GM19023 (cell line): ENCODE measurements around the gene KLRD1.
A peak's percentile ranks its signal among the peaks of the same experiment; 100 is the strongest.
"Not testable (repeated sequence)": the region's sequence is repeated elsewhere in the genome, so short reads cannot be mapped to it uniquely, and the experiment has no call there.

ENCODE experiments used
- ATAC-seq: cut with Tn5 transposase; IDR thresholded peaks from one replicate; pipeline ENCODE4 v1.9.1; 2021; ENCODE audit warnings: mild to moderate bottlenecking, moderate library complexity; ENCODE audit not compliant: unreplicated experiment

Gene KLRD1

DNA sequence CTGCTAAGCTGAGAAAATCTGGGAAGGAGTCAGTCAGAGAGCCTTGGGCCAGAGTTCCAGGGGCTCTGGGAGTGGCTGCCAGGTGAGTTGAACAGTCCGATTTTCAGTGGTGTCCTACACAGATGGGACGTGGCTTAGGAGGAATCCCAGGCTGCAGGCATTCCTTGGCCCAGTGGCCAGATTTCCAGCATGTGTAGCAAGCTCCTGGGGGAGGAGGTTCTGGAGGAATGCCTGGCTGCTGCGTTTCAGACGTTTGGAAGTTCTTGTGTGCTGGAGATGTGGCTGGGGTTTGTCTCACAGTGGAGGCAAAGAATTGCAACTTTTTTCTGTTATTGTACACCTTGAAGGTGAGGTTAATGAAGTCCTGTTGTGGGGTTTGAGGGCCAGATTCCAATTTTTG is 28.5 kb downstream of the KLRD1 start:
- not testable (repeated sequence) for ATAC-seq

DNA sequence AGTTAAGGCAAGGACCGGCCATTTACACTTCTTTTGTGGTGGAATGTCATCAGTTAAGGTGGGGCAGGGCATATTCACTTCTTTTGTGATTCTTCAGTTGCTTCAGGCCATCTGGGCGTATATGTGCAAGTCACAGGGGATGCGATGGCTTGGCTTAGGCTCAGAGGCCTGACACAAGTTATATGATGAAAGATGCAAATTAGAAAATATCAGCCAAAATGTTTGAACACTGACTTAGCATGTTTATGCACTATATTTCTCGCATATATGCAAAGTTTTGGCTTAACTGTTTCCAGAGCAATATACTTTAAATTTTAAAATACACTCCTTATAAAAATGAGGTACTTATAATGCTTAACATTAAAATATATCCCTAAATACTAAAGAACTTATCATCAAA is 30.8 kb downstream of the KLRD1 start:
- not testable (repeated sequence) for ATAC-seq

DNA sequence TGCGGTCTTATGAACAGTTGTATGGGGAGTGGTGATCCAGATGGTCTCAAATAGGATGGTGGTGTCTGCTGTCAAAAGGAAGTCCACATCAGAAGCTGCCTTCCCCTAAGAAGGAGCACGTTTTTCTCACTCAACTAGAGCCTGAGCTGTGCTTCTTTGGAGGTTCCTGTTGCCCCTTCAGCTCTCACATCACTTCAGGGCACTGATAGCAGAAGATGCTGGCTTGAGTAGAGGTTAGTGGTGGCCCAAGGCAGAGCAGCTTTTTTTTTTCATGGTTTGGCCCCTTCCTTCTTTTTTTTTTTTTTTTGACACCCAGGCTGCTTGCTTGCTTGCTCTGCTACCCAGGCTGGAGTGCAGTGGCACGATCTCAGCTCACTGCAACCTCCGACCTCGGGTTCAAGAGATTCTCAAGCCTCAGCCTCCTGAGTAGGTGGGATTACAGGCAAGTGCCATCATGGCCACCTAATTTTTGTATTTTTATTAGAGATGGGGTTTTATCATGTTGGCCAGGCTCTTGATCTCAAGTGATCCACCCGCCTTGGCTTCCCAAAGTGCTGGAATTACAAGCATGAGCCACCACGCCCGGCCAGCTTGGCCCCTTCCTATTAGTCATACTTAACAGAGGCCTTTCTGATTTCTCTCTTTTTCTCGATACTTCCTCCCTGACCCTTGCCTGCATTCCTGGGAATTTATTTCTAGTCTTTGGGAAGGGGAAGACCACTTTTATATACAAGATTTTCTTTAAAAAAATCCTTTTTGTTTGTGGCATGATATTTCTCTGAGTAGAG is 31.6 kb downstream of the KLRD1 start:
- ATAC-seq: no peak

DNA sequence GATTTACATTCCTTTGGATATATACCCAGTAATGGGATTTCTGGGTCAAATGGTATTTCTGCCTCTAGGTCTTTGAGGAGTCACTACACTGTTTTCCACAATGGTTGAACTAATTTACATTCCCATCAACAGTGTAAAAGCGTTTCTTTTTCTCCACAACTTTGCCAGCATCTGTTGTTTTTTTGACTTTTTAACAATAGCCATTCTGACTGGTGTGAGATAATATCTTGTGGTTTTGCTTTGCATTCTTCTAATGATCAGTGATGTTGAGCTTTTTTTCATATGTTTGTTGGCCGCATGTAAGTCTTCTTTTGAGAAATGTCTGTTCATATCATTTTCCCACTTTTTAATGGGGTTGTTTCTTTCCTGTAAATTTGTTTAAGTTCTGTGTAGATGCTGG is 33.3 kb downstream of the KLRD1 start:
- ATAC-seq: not testable (repeated sequence)

DNA sequence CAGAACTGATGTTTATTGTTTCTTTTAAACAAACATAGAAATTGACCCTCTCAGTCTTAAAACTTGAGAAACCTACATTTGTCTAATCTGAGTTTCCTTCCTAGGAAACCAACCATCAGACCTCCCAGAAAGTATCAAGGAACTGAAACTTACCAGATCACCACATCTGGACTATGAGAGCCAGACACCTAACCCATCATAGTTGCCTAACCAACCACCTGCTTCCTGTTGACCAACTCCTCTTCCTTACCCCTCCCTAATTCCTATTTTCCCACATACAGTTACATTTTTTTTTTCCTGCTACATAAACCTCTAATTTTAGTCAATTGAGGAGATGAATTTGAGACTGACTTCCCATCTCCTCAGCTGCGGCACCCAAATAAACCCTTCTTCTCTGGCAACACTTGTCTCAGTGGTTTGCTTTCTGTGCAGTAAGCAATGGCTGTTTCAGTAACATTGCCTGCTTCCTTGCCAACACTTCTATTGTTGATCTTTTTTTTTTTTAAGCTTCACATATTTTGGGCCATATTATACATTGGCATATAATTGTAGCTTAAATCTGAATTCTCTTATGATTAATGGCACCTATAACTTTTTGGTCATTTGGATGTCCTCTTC is 34.3 kb downstream of the KLRD1 start:
- no peak for ATAC-seq

DNA sequence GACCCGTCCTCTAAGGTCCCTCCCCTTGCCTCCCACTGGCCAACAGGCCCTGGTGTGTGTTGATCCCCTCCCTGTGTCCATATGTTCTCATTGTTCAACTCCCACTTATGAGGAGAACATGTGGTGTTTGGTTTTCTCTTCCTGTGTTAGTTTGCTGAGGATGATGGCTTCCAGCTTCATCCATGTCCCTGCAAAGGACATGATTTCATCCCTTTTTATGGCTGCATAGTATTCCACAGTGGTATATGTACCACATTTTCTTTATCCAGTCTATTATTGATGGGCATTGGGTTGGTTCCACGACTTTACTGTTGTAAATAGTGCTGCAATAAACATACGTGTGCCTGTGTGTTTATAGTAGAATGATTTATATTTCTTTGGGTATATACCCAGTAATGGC is 43.8 kb downstream of the KLRD1 start:
- not testable (repeated sequence) for ATAC-seq

DNA sequence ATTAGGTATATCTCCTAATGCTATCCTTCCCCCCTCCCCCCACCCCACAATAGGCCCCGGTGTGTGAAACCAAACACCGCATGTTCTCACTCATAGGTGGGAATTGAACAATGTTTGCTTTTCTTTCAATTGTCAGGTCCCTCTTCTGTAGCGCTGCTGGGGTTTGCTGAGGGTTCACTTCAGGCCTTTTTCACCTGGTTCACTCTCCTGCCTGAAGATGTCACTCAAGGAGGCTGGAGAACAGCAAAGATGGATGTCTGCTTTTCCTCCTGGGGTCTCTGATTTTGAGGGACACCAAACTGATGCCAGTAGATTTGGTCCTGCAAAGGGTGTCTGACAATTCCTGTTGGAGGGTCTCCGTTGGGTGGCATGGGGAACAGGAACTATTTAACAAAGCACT is 46.4 kb downstream of the KLRD1 start:
- no peak for ATAC-seq

DNA sequence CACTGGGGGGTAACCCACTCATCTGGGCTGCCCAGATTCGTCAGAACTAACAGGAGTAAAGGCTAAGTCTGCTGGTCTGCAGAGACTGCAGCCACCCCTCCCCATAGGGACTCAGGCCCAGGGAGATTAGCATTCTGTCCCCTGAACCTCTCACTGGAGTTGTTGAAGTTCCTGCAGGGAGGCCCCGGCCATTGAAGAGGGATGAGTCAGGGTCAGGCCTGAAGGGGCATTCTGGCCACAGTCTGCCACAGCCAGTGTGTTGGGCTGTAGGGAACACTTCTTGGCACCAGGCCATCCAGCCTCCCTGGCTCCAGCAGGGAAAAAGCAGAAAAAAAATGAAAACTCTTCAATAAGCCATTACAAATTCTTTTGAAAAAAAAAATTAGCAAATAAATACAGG is 46.8 kb downstream of the KLRD1 start:
- ATAC-seq: no peak

DNA sequence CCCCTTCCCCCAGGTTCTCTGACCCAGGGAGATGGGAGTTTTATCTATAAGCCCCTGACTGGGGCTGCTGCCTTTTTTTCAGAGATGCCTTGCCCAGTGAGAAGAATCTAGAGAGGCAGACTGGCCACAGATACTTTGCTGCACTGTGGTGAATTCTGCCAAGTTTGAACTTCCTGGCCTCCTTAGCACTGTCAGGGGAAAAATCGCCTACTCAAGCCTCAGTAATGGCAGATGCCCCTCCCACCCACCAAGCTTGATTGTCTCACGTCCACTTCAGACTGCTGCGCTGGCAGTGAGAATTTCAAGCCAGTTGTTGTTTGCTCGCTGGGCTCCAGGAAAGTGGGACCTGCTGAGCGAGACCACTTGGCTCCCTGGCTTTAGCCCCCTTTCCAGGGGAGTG is 50.5 kb downstream of the KLRD1 start:
- ATAC-seq: no peak

DNA sequence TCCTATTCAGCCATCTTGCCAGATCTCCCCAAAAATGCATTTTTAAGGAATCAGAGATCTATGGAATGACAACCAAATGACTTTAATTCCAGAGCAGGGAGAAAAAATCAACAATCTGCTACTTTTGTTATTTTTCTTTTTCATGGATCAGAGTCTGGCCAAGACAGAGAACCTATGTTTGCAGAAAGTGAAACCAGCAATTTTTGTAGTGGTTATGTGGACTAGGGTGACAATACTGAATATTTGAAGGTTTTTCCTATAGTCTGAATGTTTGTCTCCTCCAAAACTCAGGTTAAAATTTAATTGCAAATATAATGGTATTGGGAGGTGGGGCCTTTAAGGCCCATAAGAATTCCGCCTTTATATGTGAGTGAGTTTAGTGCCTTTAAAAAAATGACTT is 51.3 kb downstream of the KLRD1 start:
- no peak for ATAC-seq

DNA sequence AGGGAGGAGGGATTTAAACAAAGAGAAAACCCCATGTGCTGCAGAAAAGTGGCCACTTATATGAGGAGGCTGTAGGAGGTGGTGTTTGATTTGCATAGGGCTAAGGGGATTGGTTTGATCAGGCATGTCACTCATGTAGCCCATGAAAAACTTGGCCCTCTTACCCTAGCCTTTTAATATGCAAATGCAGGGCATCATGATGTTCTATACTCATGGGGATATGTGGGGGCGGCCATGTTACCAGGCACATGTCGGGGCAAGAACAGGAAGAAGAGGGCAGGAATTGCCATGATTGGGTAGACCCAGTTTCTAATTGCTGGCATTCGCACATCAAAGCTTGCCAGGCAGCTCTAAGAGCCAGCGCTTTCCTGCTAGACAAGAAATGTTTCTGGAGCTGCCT is 53.4 kb downstream of the KLRD1 start:
- ATAC-seq: no peak

DNA sequence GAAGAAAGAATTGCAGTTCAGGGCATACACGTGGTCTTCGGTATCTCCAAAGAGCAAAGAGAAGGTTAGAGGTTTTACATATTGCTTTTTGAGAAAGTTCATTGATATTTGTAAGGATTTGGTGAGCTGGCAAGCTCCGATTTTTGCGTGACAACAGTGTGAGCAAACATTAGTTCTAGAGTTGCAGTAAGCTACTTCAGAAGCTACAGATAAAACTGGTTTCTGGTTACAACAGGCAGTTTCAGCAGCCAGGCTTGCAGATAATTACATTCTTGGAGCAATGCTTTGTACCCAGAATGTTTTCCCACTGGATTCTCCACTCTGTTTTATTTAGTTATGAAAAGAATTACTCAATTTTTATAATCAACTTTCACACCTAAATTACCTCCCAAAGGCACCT is 54.0 kb downstream of the KLRD1 start:
- no peak for ATAC-seq

DNA sequence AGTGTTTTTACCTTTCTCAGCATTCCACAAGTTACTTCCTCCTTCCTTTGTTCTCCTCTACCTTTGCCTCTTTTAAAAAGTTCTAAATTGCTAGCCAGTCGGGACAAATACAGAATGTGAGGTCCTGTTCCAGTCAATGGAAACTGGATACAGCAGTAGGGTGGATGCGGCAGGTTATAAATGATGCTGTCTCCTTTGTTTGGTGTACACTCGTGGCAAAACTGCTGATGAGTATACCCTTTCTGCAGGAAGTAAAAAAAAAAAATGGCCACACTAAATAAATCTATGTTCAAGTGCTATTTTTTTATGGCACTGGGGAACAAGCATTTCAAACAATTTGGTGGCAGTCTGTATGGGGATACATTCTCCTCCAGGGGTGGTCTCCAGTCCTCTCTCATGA is 54.7 kb downstream of the KLRD1 start:
- ATAC-seq: no peak

DNA sequence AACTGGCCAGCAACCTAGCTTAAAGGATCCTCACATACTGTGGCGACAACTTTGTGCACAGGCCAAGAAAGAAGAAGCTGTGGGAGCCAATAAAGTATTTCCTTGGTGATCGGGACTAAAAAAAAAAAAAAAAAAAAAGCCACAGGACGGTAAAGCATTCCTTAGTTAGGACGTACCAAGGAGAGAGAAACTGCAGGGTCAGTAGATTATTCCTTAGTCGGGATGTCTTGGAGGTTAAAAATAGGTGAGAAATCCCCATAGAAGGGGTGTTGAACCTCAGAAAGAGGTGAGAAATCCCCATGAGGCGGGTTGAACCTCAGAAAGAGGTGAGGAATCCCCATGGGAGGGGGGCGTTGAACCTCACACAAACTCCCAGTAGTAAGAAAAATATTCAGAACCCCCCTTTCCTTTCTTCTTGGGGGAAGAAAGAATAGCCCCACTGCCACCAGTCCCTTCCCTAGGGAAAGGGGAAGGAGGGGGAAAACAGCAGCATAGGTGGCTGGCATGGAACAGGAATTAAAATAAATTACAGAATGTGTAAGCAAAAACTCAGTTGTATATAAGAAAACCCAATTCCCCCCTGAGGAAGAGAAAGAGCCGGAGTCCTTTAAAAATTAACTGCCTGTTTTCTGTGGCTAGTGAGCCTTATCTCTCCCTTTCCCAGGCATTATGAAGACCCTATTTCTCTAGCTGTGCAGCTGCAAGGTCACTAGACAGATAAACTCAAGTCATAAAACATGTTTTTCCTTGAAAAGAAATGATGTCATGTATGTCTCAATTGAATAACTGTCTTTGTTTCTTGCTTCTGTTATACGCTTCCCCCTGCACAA is 55.4 kb downstream of the KLRD1 start:
- ATAC-seq: no peak

DNA sequence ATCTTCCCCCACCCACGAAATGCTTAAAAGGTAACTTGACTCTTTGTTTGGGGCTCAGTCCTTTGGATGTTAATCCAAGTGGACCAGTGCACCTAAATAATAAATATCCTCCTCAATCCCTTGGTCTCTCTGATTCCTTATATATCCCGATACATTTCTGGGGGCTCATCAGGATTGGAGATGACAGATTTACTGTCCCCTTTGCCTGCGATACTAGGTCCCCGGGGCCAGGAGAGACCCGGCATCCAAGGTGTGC is 55.9 kb downstream of the KLRD1 start:
- no peak for ATAC-seq

DNA sequence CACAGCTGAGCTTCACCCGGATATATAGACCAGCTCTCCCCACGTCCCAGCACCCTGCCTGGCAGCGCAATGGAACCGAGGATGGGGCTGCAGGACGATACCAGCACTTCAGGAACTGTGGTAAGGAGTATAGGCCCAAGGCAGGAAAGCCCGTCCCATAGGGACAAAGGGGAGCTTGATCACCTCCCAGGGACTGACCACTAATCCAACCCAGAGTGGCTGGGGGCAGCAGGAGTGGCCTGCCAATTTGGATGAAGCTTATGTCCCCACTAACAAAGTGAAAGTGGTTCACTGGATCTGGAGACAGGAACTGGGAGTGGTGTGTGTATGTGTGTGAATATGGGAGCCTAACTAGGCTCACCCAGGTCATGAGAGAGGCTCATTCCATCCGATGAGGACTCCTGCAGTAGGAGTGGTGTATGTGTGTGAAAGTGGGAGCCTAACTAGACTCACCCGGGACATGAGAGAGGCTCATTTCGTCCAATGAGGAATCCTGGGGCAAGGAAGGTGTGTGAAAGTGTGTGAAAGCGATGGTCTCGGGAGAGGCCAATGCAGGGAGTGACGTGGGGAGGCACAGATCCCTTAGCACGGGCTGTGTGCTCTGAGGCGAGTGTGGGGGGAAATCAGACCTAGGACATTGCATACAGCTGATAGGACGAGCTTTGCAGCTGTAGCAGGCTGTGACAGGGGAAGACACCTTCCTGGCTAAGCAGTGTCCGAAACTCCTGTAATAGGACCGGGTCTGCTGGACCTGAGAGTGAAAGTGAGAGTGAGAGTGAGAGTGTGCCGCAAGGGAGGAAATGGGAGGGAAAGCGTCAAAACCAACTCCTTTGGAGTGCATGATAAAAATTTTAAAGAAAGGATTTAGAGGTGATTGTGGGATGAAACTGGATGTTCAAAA is 56.5 kb downstream of the KLRD1 start:
- ATAC-seq: peak; percentile 87

DNA sequence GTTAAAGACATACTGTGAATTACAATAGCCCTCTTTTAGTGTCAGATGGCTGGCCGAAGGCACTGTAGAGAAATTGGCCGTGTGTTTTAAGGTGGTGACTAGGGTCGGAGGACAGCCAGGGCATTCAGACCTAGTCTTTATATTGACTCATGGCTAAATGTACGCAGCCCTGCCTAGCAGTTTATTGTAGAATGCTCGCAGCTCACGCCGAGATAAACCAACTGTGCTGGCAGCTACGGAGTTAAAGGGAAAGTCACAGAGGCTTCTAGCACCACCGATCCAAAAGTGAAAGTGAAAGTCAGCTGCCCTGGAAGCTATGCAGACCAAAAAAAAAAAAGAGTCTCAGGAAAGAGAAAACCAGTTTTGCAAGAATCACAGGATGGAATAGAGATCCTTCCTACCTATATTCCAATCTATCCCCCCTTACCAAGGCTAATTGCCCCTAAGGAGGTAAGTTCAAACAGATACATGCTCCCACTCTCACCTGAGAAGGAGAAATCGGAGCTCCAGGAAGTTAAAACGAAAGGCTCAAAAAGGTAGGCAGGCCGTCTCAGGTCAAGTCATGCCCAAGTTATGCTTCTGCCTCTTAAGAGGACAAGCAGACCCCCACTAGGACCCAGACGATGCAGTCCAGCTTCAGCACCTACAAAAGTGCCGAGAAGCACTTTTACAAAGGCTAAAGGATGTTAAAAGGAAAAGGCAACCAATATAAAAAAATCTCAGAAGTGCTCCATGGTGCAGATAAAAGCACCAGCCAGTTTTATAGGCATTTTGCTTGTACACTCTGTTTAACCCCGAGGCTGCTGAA is 57.3 kb downstream of the KLRD1 start:
- ATAC-seq: peak; percentile 47

DNA sequence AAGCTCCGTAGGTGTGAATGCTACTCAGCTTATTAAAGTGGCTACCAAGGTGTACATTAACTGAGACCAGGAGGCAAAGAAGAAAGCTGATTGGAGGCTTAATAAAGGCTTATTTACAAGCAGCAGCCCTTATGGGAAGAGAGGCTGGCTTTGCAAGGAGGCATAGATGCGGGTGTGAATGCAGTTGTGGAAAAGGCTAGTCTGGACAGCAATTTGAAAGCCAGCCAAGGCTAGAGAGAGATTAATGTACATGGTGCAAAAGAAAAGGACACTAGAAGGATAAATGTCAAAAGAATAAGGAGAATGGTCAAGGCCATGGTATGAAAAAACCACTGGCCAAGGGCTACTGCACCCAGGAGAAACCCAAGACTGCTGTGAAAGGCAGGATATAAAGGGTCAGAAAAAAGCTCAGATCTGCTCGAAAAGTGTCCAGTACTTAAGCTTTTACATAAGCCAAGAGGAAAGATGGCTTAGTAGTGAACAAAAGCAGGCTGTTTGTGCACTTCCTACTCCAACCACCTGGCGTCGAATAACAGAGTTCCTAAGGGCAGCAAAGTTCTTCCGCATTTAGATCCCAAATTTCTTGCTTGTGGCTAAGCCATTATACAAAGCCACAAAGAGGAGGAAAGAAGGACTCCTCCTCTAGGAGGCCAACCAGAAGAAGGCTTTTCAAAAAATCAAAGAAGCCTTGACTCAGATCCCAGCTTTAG is 58.2 kb downstream of the KLRD1 start:
- ATAC-seq: no peak

DNA sequence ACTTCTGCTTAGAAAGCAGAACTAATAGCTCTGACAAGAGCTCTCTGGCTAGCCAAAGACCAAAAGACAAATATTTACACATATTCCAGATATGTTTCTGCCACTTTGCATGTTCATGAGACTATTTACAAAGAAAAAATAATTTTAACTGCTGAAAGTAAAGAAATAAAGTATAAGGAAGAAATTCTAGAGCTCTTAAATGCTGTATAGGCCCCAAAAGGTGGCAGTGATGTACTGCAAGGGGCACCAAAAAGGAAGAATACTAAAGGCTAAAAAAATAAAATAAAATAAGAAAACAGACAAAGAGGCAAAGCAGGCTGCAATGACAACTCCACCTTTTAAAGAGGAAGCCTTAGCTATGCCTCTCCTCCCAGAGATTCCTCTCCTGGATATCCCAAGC is 59.2 kb downstream of the KLRD1 start:
- ATAC-seq: no peak

DNA sequence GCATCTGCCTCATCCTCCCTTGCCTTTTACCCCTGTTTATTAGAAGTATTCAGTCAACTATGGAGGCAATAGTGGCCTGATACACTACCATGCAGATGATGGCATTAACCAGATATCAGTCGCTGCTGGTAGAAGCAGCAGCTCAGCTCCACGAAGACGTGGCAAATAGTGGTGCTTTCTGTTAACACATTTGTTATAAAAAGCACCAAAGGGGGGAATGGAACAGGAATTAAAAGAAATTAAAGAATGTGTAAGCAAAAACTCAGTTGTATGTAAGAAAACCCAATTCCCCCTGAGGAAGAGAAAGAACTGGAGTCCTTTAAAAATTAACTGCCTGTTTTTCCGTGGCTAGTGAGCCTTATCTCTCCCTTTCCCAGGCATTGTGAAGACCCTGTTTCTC is 60.0 kb downstream of the KLRD1 start:
- ATAC-seq: not testable (repeated sequence)
